ENCODE data around the gene ZSWIM1. TPM values are rescaled to one million over a fixed set of nuclear protein-coding genes. Genes with fewer than 3 reads are reported as not detected.
A peak's percentile ranks its signal among the peaks of the same experiment; 100 is the strongest.

ZSWIM1 gene
- total and polyA plus RNA-seq, 2 of the 4 experiments (the other 2 are of a cell fraction): 4.2 to 10.0 TPM

DNA sequence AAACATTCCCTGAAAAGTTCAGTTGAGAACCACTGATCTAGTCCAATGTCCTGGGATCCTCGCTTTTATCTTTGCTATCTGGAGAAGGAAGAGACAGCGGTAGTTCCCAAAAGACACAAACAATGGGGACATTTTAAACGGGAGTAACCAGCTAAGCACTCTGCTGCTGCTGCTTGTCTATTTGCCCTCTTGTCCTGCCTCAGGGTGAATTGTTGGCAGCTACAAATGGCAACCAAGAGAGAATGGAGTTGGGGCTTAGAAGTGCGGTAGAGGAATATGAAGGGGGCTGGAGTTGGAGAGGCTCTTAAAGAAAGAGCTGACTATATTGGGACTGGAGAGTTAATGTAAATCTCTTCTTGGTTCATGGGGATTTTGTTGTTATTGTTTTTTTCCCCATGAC, 6.5 kb upstream of the ZSWIM1 start:
- H3K9me3 ChIP-seq (ENCODE audit: control insufficient read depth, insufficient read depth, low read length): no peaks in the 10 kb centered on the region
- H3K79me1 ChIP-seq (ENCODE audit: low read depth in 1 of 2, low read length in 2 of 2): 0 out of 4 replicates have a peak, but pooled peaks cover 0 to 5% of the 10 kb centered on the region in 2 experiments
- H3K36me3 ChIP-seq (ENCODE audit: control insufficient read depth, insufficient read depth, low read length): peaks cover 17% of the 10 kb centered on the region
- no peak overlapping the region for H3K23ac ChIP-seq (ENCODE audit: low read depth, low read length)
- 0 out of 2 replicates have a peak overlapping the region, but pooled peaks have one; percentile 1 for H2BK120ac ChIP-seq (ENCODE audit: low read depth, low read length)
- H4K91ac ChIP-seq (ENCODE audit: insufficient read depth, low read depth, low read length): peak overlapping the region; percentile 23; the same call in 1 of the 2 replicates
- H3K14ac ChIP-seq (replicated peaks; ENCODE audit: low read depth, low read length): no peak overlapping the region
- H3K4ac ChIP-seq (ENCODE audit: low read depth, low read length): no peak overlapping the region
- ATAC-seq (ENCODE audit: low read depth) (no peak), DNase-seq (no peak)
- no peak overlapping the region for H2BK15ac ChIP-seq (ENCODE audit: low read depth, low read length)
- dilution Hi-C loops (cut with HindIII; ENCODE audit: low sequenced_read_pairs, unreplicated experiment) (no loop called here), intact Hi-C loops (cut with micrococcal nuclease) (no loop called here), in situ Hi-C loops (cut with MboI; ENCODE audit: low sequenced_read_pairs) (no loop called here)
- peaks cover 7% of the 10 kb centered on the region for H3K9me1 ChIP-seq (ENCODE audit: insufficient read depth, low read length)
- H3K56ac ChIP-seq (ENCODE audit: extremely low read depth, insufficient read depth, low read length): peak overlapping the region; percentile 12; the same call in 1 of the 2 replicates
- no peak overlapping the region for H4K5ac ChIP-seq (ENCODE audit: low read depth, low read length)
- H3K27me3 ChIP-seq (ENCODE audit: control insufficient read depth, insufficient read depth, low read length): no peaks in the 10 kb centered on the region
- H3K18ac ChIP-seq (ENCODE audit: low read depth, low read length): 0 out of 2 replicates have a peak overlapping the region, but pooled peaks have one; percentile 18
- H2BK20ac ChIP-seq (ENCODE audit: low read depth, low read length): no peak overlapping the region
- peaks cover 8% of the 10 kb centered on the region for H3K4me1 ChIP-seq (ENCODE audit: control insufficient read depth, insufficient read depth, low read length)
- WGBS, 2 experiments (ENCODE audit: extremely low coverage in 2 of 2, insufficient read length in 1 of 2): no CpG with 5 or more reads among the region's 4 CpGs
- no peak overlapping the region for H3K9ac ChIP-seq (ENCODE audit: low read depth, low read length)
- TF ChIP-seq CEBPB (IDR thresholded peaks at IDR 0.05; ENCODE audit: low read depth, low read length) (no peak), RAD21 (IDR thresholded peaks at IDR 0.05; ENCODE audit: low read length) (no peak), SMC3 (IDR thresholded peaks at IDR 0.05; ENCODE audit: low read depth, low read length) (no peak), MXI1 (IDR thresholded peaks at IDR 0.05; ENCODE audit: borderline replicate concordance, low read depth, low read length) (no peak), CHD1 (IDR thresholded peaks at IDR 0.05; ENCODE audit: low read depth, low read length) (no peak), RCOR1 (IDR thresholded peaks at IDR 0.05; ENCODE audit: insufficient replicate concordance, low read length) (no peak), BHLHE40 (IDR thresholded peaks at IDR 0.05; ENCODE audit: low read depth, low read length) (no peak), RFX5 (IDR thresholded peaks at IDR 0.05; ENCODE audit: low read depth, low read length) (no peak), MAFK (IDR thresholded peaks at IDR 0.05; ENCODE audit: low read depth, low read length) (no peak), MAZ (IDR thresholded peaks at IDR 0.05; ENCODE audit: borderline replicate concordance, low read depth, low read length) (no peak), NFE2L2 (IDR thresholded peaks at IDR 0.05; ENCODE audit: low read depth, low read length) (no peak)
- TF ChIP-seq, protein P1, sequence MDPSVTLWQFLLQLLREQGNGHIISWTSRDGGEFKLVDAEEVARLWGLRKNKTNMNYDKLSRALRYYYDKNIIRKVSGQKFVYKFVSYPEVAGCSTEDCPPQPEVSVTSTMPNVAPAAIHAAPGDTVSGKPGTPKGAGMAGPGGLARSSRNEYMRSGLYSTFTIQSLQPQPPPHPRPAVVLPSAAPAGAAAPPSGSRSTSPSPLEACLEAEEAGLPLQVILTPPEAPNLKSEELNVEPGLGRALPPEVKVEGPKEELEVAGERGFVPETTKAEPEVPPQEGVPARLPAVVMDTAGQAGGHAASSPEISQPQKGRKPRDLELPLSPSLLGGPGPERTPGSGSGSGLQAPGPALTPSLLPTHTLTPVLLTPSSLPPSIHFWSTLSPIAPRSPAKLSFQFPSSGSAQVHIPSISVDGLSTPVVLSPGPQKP (IDR thresholded peaks at IDR 0.05; ENCODE audit: borderline replicate concordance, low read depth, low read length): no peak
- TF ChIP-seq, protein P2, sequence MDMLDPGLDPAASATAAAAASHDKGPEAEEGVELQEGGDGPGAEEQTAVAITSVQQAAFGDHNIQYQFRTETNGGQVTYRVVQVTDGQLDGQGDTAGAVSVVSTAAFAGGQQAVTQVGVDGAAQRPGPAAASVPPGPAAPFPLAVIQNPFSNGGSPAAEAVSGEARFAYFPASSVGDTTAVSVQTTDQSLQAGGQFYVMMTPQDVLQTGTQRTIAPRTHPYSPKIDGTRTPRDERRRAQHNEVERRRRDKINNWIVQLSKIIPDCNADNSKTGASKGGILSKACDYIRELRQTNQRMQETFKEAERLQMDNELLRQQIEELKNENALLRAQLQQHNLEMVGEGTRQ (IDR thresholded peaks at IDR 0.05; ENCODE audit: low read depth, low read length): no peak
- no peak overlapping the region for H3K4me2 ChIP-seq (ENCODE audit: low read depth, low read length)
- ChIA-PET POLR2A (ENCODE audit: unreplicated experiment) (no interaction called here), CTCF (no interaction called here)
- no peaks in the 10 kb centered on the region for H4K20me1 ChIP-seq (ENCODE audit: insufficient read depth, low read length)
- H2AK9ac ChIP-seq (replicated peaks; ENCODE audit: low read depth, low read length, poor library complexity): no peak overlapping the region
- H4K8ac ChIP-seq (ENCODE audit: low read depth in 2 of 2, low read length in 2 of 2): no peak overlapping the region
- H3K27ac ChIP-seq (ENCODE audit: insufficient read depth, low read length): no peak overlapping the region
- BruUV-seq (replicated peaks): no TSS peak
- H3K4me3 ChIP-seq (ENCODE audit: insufficient read depth, low read depth, low read length): no peak overlapping the region
- no peak overlapping the region for H2BK5ac ChIP-seq (ENCODE audit: low read depth, low read length, poor library complexity, severe bottlenecking)
- no peak overlapping the region; the same call in 1 of the 2 replicates for H2AK5ac ChIP-seq (ENCODE audit: low read depth, low read length)
- no peak overlapping the region for H2AFZ ChIP-seq (replicated peaks; ENCODE audit: low read length, poor library complexity)
